Karpas-422 (cell line): ENCODE results near the gene MYO18B. TPM values are rescaled to one million over a fixed set of nuclear protein-coding genes. Genes with fewer than 3 reads are reported as not detected.
A peak's percentile ranks its signal among the peaks of the same experiment; 100 is the strongest.

ENCODE experiments used
- DNase-seq: peaks from one replicate; pipeline ENCODE4 v3.0.0-alpha.2; 2015
- H2AFZ ChIP-seq: fragments of 200-600 bp; sonication (generic); 2 replicates; pipeline ENCODE4 v1.6.1; 2014; ENCODE audit warnings: antibody characterized with exemption, low read length, mixed read lengths
- H3K27ac ChIP-seq: fragments of 200-600 bp; sonication (generic); 2 replicates; pipeline ENCODE4 v1.5.1; 2014; ENCODE audit warnings: mild to moderate bottlenecking, low read length, moderate library complexity
- H3K27me3 ChIP-seq: fragments of 200-600 bp; sonication (generic); 2 replicates; pipeline ENCODE4 v1.6.1; 2014; ENCODE audit warnings: low read length, mixed read lengths
- H3K36me3 ChIP-seq: fragments of 200-600 bp; sonication (generic); 2 replicates; pipeline ENCODE4 v1.6.1; 2014; ENCODE audit warnings: low read length, mixed read lengths; ENCODE audit not compliant: insufficient read depth
- H3K4me1 ChIP-seq: fragments of 200-600 bp; sonication (generic); 2 replicates; pipeline ENCODE4 v1.6.1; 2014; ENCODE audit warnings: mild to moderate bottlenecking, low read length, mixed read lengths
- H3K4me2 ChIP-seq: fragments of 200-600 bp; sonication (generic); 2 replicates; pipeline ENCODE4 v1.6.1; 2014; ENCODE audit warnings: low read length, low read depth, mild to moderate bottlenecking; ENCODE audit not compliant: poor library complexity, severe bottlenecking
- H3K4me3 ChIP-seq: fragments of 200-600 bp; sonication (generic); 2 replicates; pipeline ENCODE4 v1.5.1; 2014; ENCODE audit warnings: mild to moderate bottlenecking, antibody characterized with exemption, low read length, mixed read lengths
- H3K79me2 ChIP-seq: fragments of 200-600 bp; sonication (generic); 2 replicates; pipeline ENCODE4 v1.6.1; 2014; ENCODE audit warnings: mild to moderate bottlenecking, low read length, mixed read lengths
- H3K9ac ChIP-seq: fragments of 200-600 bp; sonication (generic); 2 replicates; pipeline ENCODE4 v1.6.0; 2014; ENCODE audit warnings: low read length
- H3K9me2 ChIP-seq: fragments of 200-600 bp; sonication (generic), shearing (Covaris generic); replicated peaks from 2 replicates; pipeline ENCODE4 v1.6.0; 2014; ENCODE audit warnings: mild to moderate bottlenecking, low read length, moderate library complexity; ENCODE audit not compliant: insufficient read depth
- H3K9me3 ChIP-seq: fragments of 300-700, 200-600 bp; sonication (generic); 2 replicates; pipeline ENCODE4 v1.6.1; 2014; ENCODE audit warnings: low read length, mixed read lengths
- H4K20me1 ChIP-seq: fragments of 200-600 bp; sonication (generic); 2 replicates; pipeline ENCODE4 v1.6.1; 2014; ENCODE audit warnings: mild to moderate bottlenecking, antibody characterized with exemption, low read length, low read depth; ENCODE audit not compliant: insufficient read depth
- total RNA-seq: library from RNA; depleted of rRNA; stranded (reverse); fragments of >200 nt; shearing (Covaris generic); gene quantifications from 2 replicates; pipeline ENCODE4 v1.2.3, GENCODE V29; 2014; ENCODE audit warnings: low replicate concordance

Gene MYO18B
- total RNA-seq, 1 experiment from 2014 or later, result not detected

DNA sequence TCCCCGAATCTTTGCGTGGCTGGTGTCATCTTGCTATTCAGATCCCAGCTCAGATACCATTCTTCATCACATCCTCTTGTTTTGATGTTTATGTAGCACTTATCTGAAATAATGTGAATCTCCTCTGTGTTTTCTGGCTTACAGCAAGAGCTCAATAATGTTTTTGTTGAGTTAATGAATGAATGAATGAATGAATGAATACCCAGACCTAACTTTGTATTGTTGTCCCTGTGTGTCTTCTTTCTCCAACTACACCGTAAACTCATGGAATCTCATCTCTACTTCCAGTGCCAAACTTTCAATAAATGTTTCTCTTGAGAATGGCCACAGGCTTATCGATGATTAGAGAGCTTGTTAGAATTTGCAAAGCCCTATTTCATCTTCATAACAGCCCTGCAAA is 110.2 kb downstream of the MYO18B start:
- no peaks in the 10 kb centered on the region for H3K27me3 ChIP-seq
- no peaks in the 10 kb centered on the region for H3K4me1 ChIP-seq
- H3K9me3 ChIP-seq, result no peaks in the 10 kb centered on the region
- no peaks in the 10 kb centered on the region for H3K36me3 ChIP-seq
- H3K4me2 ChIP-seq, result no peak overlapping the region
- no peaks in the 10 kb centered on the region for H3K79me2 ChIP-seq
- no peak for DNase-seq
- H4K20me1 ChIP-seq, result no peaks in the 10 kb centered on the region; the same call in 1 of the 2 replicates
- H3K27ac ChIP-seq, result no peak overlapping the region
- H2AFZ ChIP-seq, result no peak overlapping the region
- no peak overlapping the region for H3K9ac ChIP-seq
- H3K9me2 ChIP-seq, result no peaks in the 10 kb centered on the region
- H3K4me3 ChIP-seq, result no peak overlapping the region

DNA sequence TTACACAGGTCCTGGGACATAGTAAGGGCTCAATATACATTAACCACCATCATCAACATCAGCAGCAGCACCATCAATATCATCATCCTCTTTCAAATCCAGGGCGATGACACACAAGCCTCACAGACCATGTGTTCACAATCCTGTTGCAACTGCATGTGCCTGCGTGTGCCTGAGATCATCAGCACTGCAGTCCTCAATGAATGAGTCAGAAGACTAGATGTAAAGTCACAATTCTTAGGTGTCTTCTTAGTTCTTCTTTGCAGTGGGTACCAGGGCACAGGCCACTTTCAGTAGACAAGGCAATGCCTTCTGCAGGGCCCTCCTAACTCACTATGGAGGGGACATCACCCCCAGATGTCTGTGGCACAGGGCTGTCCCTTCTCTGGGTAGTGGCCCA is 111.1 kb downstream of the MYO18B start:
- Histone ChIP-seq H3K79me2 (no peaks in the 10 kb centered on the region), H3K27me3 (no peaks in the 10 kb centered on the region), H3K27ac (no peak overlapping the region), H3K9me3 (no peaks in the 10 kb centered on the region), H3K9me2 (no peaks in the 10 kb centered on the region), H3K9ac (no peak overlapping the region), H3K36me3 (no peaks in the 10 kb centered on the region), H2AFZ (no peak overlapping the region), H3K4me1 (no peaks in the 10 kb centered on the region), H4K20me1 (no peaks in the 10 kb centered on the region; the same call in 1 of the 2 replicates), H3K4me3 (no peak overlapping the region), H3K4me2 (no peak overlapping the region)
- DNase-seq, result no peak

DNA sequence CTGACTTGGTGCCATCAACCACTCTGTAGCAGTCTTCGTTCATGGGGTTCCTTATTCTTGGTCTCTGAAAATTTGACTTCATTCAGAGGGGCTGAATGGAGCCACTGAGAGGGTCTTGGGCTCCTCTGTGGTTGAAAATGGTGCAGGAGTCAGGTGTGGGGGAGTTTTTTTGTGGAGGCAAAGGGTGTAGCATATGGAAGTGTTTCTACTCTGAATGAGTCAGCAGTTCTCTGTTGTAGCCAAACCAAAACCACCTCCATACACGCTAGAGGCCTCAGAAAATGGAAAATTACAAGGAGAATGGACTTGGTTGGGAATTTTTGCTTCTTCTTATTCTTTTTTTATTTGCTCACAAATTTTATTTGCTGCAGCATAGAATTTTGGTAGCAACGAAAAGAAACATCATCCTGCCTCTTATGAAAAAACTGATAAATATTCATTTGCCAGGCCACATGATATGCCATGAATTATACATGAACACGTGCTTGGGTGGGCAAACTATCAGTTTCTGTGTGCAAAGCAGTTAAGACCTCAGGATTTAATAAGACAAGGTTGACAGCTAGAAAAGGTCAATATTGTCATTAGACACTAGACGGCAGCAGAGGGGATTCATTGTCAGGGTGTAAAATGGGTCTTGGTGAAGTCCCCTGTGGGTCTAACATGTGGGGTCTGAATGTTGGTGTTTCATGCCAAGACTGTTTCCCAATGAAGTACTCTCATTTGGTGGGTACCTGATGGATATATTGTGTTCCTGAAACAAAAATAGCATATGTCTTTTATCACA is 111.7 kb downstream of the MYO18B start:
- Histone ChIP-seq H3K79me2 (no peaks in the 10 kb centered on the region), H3K9me3 (no peaks in the 10 kb centered on the region), H2AFZ (no peak overlapping the region), H3K36me3 (no peaks in the 10 kb centered on the region), H3K27me3 (no peaks in the 10 kb centered on the region), H3K27ac (no peak overlapping the region), H3K9ac (no peak overlapping the region), H3K4me1 (no peaks in the 10 kb centered on the region), H4K20me1 (no peaks in the 10 kb centered on the region; the same call in 1 of the 2 replicates), H3K4me3 (no peak overlapping the region), H3K9me2 (no peaks in the 10 kb centered on the region), H3K4me2 (no peak overlapping the region)
- DNase-seq, result peak; percentile 62

DNA sequence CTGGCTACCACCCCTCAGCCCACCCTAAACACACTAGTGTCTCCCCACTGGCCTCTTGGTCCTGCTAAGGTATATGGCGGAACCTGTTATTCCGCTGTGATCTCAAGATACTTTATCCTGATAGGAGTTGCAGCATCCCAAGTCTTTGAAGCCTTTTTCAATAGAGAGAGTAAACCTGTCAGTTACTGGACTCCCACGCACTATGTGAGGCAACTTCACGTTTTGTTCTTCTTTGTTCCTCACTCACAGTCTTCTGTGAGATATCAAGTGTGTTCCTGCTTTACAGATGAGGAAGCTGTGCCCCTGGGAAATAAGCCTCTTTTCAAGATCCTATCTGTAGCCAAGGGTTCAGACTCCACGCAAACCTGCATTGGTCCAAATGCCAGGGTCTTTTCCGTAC is 127.8 kb downstream of the MYO18B start:
- Histone ChIP-seq H3K4me2 (no peak overlapping the region), H3K4me1 (peaks cover 6% of the 10 kb centered on the region; the same call in 1 of the 2 replicates), H3K9me3 (no peaks in the 10 kb centered on the region), H4K20me1 (no peaks in the 10 kb centered on the region), H3K79me2 (no peaks in the 10 kb centered on the region), H3K4me3 (no peak overlapping the region), H3K9me2 (no peaks in the 10 kb centered on the region), H3K36me3 (no peaks in the 10 kb centered on the region), H3K9ac (no peak overlapping the region), H3K27me3 (no peaks in the 10 kb centered on the region), H3K27ac (no peak overlapping the region), H2AFZ (no peak overlapping the region)
- DNase-seq, result no peak

DNA sequence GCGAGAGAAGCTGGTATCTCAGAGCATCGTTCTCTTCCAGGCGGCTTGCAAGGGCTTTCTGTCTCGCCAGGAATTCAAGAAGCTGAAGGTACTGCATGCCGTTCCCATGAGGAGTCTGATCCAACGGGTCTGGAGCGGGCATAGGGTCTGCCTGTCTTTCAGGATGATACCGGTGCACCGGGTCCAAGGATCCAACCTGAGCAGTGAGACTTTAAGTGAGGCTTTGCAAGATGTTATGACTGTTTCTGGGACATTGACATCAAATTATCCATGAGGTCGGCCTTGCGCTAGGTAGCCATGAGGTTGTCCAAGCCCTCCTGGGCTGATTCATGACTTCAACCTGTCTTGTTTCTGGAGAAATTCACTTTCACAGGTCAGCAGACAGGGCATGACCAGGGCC is 132.3 kb downstream of the MYO18B start:
- Histone ChIP-seq H2AFZ (no peak overlapping the region), H3K4me3 (no peak overlapping the region), H3K27me3 (no peaks in the 10 kb centered on the region), H3K9ac (no peak overlapping the region), H3K79me2 (no peaks in the 10 kb centered on the region), H3K36me3 (no peaks in the 10 kb centered on the region), H4K20me1 (no peaks in the 10 kb centered on the region), H3K27ac (no peak overlapping the region), H3K9me2 (no peaks in the 10 kb centered on the region), H3K9me3 (no peaks in the 10 kb centered on the region), H3K4me1 (peaks cover 28% of the 10 kb centered on the region), H3K4me2 (no peak overlapping the region)
- DNase-seq, result no peak

DNA sequence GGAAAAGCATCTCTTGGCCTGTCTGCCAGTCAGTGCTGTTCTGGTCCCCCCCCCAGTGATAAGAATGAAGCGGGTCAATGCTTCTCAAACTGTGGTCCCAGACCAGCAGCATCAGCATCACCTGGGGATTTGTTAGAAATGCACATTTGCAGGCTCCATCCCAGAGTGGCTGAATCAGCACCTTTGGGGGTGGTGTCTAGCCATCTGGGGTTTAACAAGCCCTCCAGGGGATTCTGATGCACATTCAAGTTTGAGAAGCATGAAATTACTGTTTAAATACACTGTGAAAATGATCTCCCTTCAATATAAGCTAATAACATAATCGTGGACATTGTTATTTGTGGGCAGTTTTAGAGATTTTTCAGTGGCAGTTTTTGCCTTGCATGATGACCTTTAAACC is 133.5 kb downstream of the MYO18B start:
- peak overlapping the region; percentile 37 for H3K4me2 ChIP-seq
- no peak overlapping the region for H3K27ac ChIP-seq
- peak; percentile 76 for DNase-seq
- H3K9ac ChIP-seq, result no peak overlapping the region
- H3K4me3 ChIP-seq, result no peak overlapping the region
- H3K36me3 ChIP-seq, result no peaks in the 10 kb centered on the region
- H3K9me2 ChIP-seq, result no peaks in the 10 kb centered on the region
- no peaks in the 10 kb centered on the region for H3K27me3 ChIP-seq
- H3K4me1 ChIP-seq, result peaks cover 28% of the 10 kb centered on the region
- no peaks in the 10 kb centered on the region for H3K9me3 ChIP-seq
- H4K20me1 ChIP-seq, result no peaks in the 10 kb centered on the region
- no peak overlapping the region for H2AFZ ChIP-seq
- H3K79me2 ChIP-seq, result no peaks in the 10 kb centered on the region

DNA sequence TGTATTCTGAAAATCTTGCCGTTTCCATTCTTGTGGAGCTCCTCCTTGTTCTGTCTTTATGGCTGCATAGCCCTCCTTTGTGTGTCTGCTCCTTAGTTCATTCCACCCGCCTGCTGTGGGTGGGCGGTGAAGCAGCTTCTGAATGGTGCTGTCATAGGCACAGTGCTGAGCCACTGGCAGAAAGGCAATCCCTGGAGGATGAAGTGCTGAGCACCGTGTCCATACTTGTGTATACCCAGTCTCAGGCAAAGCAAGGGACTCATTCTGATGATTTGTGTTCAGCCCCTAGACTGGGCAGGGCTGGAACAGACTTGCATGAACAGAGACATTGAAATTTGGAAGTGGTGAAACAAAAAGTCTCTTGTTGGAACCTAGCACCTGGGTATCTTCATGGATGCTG is 134.9 kb downstream of the MYO18B start:
- H3K9me2 ChIP-seq, result no peaks in the 10 kb centered on the region
- no peak overlapping the region for H2AFZ ChIP-seq
- H3K4me3 ChIP-seq, result no peak overlapping the region
- no peaks in the 10 kb centered on the region for H3K79me2 ChIP-seq
- no peak overlapping the region for H3K4me2 ChIP-seq
- peaks cover 37% of the 10 kb centered on the region for H3K4me1 ChIP-seq
- no peaks in the 10 kb centered on the region for H3K36me3 ChIP-seq
- no peaks in the 10 kb centered on the region for H4K20me1 ChIP-seq
- H3K9ac ChIP-seq, result no peak overlapping the region
- peak; percentile 51 for DNase-seq
- no peaks in the 10 kb centered on the region for H3K27me3 ChIP-seq
- no peaks in the 10 kb centered on the region for H3K9me3 ChIP-seq
- no peak overlapping the region for H3K27ac ChIP-seq

DNA sequence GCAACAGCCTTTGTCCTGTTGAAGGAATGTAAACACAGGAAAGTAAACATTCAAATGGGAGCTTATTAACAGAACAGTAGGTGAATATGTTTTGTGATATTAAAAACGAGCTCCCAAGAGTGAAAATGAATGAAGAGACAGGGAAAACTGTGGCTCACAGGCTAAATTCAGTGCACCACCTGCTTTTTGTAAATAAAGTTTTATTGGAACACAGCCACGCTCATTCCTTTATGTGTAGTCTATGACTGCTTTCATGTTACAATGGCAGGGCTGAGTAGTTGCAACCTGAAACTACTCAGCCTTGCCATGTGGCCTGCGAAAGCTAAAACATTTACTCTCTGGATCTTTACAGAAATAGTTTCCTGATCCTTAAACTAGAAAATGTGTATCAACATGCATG is 136.9 kb downstream of the MYO18B start:
- Histone ChIP-seq H3K27me3 (no peaks in the 10 kb centered on the region), H3K27ac (no peak overlapping the region), H3K4me2 (no peak overlapping the region), H3K79me2 (no peaks in the 10 kb centered on the region), H3K36me3 (no peaks in the 10 kb centered on the region), H3K4me3 (no peak overlapping the region), H4K20me1 (no peaks in the 10 kb centered on the region), H3K4me1 (peaks cover 46% of the 10 kb centered on the region), H3K9me2 (no peaks in the 10 kb centered on the region), H3K9me3 (no peaks in the 10 kb centered on the region), H3K9ac (no peak overlapping the region), H2AFZ (no peak overlapping the region)
- DNase-seq, result no peak
